ENCODE measurements around the gene DOK6.

Gene DOK6

DNA sequence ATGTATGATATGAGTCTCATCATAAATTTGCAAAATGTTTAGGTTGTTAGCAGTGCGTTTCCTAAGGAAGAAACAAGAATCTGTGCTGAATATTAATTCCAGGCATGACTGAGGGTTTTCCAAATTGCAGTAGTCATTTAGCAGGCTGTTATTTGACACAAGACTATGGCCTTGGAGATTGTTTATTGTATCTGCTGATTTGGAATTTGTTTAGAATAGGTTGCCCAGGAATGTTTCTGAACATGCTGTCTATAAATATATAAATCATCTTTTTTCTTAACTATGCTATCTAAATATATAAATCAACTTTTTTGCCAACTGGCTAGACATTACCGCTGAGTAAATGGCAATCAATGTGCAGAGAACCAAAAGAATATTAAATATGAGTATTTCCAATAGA lies 90.9 kb downstream of the DOK6 start:
- DNase-seq (ENCODE audit: low read depth), result no peak
- no peak overlapping the region for H3K4me3 ChIP-seq (ENCODE audit: low read length)
- TF ChIP-seq, protein P1, sequence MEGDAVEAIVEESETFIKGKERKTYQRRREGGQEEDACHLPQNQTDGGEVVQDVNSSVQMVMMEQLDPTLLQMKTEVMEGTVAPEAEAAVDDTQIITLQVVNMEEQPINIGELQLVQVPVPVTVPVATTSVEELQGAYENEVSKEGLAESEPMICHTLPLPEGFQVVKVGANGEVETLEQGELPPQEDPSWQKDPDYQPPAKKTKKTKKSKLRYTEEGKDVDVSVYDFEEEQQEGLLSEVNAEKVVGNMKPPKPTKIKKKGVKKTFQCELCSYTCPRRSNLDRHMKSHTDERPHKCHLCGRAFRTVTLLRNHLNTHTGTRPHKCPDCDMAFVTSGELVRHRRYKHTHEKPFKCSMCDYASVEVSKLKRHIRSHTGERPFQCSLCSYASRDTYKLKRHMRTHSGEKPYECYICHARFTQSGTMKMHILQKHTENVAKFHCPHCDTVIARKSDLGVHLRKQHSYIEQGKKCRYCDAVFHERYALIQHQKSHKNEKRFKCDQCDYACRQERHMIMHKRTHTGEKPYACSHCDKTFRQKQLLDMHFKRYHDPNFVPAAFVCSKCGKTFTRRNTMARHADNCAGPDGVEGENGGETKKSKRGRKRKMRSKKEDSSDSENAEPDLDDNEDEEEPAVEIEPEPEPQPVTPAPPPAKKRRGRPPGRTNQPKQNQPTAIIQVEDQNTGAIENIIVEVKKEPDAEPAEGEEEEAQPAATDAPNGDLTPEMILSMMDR (IDR thresholded peaks at IDR 0.05; ENCODE audit: insufficient read depth, low read depth, low read length, missing control alignments), result no peak

DNA sequence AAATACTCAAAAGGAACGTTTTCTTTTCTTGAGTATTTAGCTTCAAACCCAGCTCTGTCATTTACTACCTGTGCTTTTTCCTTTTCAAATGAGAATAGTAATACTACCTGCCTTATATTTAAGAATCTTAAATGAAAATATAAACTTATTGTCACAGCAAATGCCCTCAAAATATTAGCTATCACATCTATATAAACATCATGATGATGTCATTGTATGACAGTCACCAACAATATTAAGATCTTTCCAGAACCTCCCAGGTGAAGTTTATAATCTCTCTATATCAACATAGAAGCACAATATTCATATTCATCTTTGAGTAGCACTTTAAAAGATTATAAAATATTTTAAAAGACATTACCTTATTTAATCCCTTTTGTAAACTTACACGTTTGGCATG lies 92.2 kb downstream of the DOK6 start:
- no peak overlapping the region for H3K4me3 ChIP-seq (ENCODE audit: low read length)
- TF ChIP-seq, protein P1 (IDR thresholded peaks at IDR 0.05; ENCODE audit: insufficient read depth, low read depth, low read length, missing control alignments), result no peak
- no peak for DNase-seq (ENCODE audit: low read depth)

DNA sequence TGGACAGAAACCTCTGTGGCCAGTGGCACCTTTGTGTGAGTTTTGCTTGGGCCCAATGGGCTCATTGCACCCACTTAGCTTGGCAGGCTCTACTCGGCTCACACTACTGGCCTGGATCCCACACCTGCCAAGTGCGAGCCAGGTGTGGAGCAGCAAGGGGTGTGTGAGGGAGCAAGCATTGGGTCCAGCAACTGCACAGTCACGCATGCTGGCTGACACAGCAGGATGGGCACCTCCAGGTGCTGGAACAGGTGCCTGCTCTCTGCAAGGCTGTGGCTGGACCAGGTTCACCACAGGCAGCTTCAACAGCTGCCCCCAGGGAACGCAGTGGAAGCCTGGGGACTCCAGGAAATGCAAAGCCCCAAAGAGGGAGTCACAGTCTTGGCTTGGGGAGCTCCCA lies 94.2 kb downstream of the DOK6 start:
- H3K4me3 ChIP-seq (ENCODE audit: low read length), result no peak overlapping the region
- TF ChIP-seq, protein P1 (IDR thresholded peaks at IDR 0.05; ENCODE audit: insufficient read depth, low read depth, low read length, missing control alignments), result no peak

DNA sequence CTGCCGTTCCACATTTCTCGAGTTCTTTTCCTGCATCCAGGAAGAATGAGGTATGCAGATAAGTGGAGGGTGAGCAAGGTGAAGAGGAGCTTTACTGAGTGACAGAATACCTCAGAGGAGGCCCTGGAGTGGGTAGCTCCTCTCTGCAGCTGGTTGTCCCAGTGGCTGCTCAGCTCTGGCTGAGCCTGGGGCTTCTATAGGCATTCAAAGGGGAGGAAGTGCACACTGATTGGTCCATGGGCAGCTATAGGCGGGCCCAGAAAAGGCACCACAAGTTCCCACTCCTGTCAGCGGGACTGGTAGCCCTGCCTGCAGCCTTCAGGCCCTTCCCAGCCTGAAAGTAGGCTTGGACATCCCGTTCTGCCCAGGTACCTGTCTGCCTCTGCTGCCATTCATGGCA lies 94.7 kb downstream of the DOK6 start:
- TF ChIP-seq, protein P1 (IDR thresholded peaks at IDR 0.05; ENCODE audit: insufficient read depth, low read depth, low read length, missing control alignments), result no peak
- DNase-seq (ENCODE audit: low read depth), result no peak

More for the DNA sequence above, 94.2 kb downstream of the DOK6 start:
- no peak for DNase-seq (ENCODE audit: low read depth)

DNA sequence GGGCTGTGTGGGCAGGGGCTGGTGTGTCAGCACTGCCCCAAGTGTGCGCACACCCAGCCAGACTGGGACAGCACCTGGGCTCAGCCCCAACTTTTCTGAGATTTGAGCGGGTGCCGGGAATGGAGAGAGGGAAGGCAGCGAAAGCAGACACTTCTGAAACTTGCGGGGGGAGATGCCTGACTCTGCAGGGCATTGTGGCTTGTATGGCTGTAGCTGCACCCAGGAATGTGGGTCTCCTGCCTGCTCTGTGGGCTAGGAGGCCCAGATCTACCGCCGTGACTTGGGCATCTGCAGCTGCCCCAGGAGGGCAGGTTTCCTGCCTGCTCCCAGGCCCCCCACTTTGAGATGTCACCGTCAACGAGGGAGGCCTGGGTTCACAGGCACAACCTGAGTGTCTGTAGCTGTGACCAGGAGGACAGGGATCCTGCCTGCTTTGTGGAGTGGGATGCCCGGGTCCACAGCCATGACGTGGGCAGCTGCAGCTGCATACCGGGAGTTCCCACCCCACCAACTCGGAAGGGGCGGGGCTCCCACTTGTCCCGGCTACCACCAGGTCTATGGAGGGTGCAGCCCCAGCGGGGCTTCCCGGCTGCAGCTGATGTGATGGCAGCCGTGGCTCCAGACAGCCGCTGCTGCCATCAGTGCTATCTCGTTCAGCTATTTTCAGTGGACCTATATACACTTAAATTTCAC lies 95.3 kb downstream of the DOK6 start:
- H3K4me3 ChIP-seq (ENCODE audit: low read length), result no peak overlapping the region
- DNase-seq (ENCODE audit: low read depth), result no peak
- TF ChIP-seq, protein P1 (IDR thresholded peaks at IDR 0.05; ENCODE audit: insufficient read depth, low read depth, low read length, missing control alignments), result no peak

More for the DNA sequence above, 94.7 kb downstream of the DOK6 start:
- H3K4me3 ChIP-seq (ENCODE audit: low read length), result no peak overlapping the region

DNA sequence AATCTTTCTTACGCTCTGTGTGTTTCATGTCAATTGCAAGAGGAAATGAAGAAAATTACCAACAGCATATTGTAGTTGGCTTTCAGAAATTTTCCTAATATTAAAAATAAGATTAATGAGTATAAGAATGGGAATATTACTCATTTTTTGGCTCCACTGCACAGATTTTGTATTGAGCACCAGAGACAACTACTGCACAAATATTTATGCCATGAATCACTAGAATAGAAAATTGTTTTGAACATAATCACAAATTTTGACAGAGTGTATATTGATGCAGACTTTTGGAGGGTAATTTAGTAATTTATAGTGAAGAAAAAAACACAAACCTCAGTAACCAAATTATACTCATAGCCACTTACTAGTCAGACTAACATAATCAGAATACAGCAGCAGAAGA lies 118.3 kb downstream of the DOK6 start:
- TF ChIP-seq, protein P1 (IDR thresholded peaks at IDR 0.05; ENCODE audit: insufficient read depth, low read depth, low read length, missing control alignments), result no peak
- no peak overlapping the region for H3K4me3 ChIP-seq (ENCODE audit: low read length)
- DNase-seq (ENCODE audit: low read depth), result no peak

DNA sequence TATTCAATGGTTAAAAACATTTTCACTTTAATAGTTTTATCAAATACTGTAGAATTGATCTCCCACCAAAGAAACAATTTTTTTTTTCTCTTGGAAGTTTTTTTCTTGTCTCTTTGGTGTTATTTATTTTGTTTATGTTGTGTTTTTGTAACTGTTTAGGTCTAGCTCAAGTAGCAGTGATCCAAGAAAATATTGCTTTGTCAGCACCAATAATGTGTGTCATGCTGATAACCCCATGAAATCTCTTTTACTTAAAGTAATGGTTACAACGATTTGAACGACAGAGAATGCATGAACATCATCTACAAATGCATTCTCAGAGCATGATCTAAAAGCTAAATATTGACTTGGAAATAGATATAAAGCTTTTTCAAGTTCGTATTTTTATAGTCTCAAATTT lies 122.9 kb downstream of the DOK6 start:
- no peak overlapping the region for H3K4me3 ChIP-seq (ENCODE audit: low read length)
- TF ChIP-seq, protein P1 (IDR thresholded peaks at IDR 0.05; ENCODE audit: insufficient read depth, low read depth, low read length, missing control alignments), result no peak
- no peak for DNase-seq (ENCODE audit: low read depth)

All from epithelial cell of esophagus (primary cell).